ENCODE results near the gene FAHD2A. TPM values are rescaled to one million over a fixed set of nuclear protein-coding genes. Genes with fewer than 3 reads are reported as not detected.
"Not testable (repeated sequence)": the region's sequence is repeated elsewhere in the genome, so short reads cannot be mapped to it uniquely, and the experiment has no call there.

Gene FAHD2A
- total RNA-seq, 6 experiments from 2014 or later, result 62.2 to 80.1 (median 75.7) TPM

GRCh38 chr2:95354925-95355324 is 47.6 kb upstream of the FAHD2A start:
- Histone ChIP-seq H3K27me3 (no peaks in the 10 kb centered on the region), H3K4me1 (no peaks in the 10 kb centered on the region), H3K9me3 (no peaks in the 10 kb centered on the region), H3K27ac (no peak overlapping the region), H3K36me3 (no peaks in the 10 kb centered on the region), H3K4me3 (no peak overlapping the region)
- DNase-seq, result peak in 1 of 3 donors; percentile 19
- intact Hi-C loops (cut with DNase I), result no loop called here
- 71% methylated on average over 1 of the region's 8 CpGs for WGBS (ENCODE audit: insufficient coverage, low coverage, low lambda C conversion rate, missing lambda C conversion rate)
- ATAC-seq, result no peak
- TF ChIP-seq POLR2A (IDR thresholded peaks at IDR 0.05), result no peak
- no peak for TF ChIP-seq CTCF (IDR thresholded peaks at IDR 0.05)

GRCh38 chr2:95355486-95355885 is 47.0 kb upstream of the FAHD2A start:
- H3K27ac ChIP-seq; DNase-seq; H3K27me3 ChIP-seq; H3K36me3 ChIP-seq; ATAC-seq; intact Hi-C loops (cut with DNase I); H3K9me3 ChIP-seq; H3K4me1 ChIP-seq; H3K4me3 ChIP-seq: not testable (repeated sequence)
- WGBS (ENCODE audit: insufficient coverage, low coverage, low lambda C conversion rate, missing lambda C conversion rate), result 72% methylated on average over 3 of the region's 5 CpGs

- 100% methylated on average over 3 of the region's 12 CpGs for WGBS (ENCODE audit: insufficient coverage, low coverage, low lambda C conversion rate, missing lambda C conversion rate)
- H3K36me3 ChIP-seq, result no peaks in the 10 kb centered on the region
- intact Hi-C loops (cut with DNase I), result no loop called here
- ATAC-seq (no peak), DNase-seq (peak in 2 of 3 donors; percentile 28 to 33)
- no peak overlapping the region for H3K4me3 ChIP-seq
- no peaks in the 10 kb centered on the region for H3K9me3 ChIP-seq
- H3K27me3 ChIP-seq, result no peaks in the 10 kb centered on the region
- TF ChIP-seq CTCF (IDR thresholded peaks at IDR 0.05) (no peak), POLR2A (IDR thresholded peaks at IDR 0.05) (no peak)
- H3K4me1 ChIP-seq, result no peaks in the 10 kb centered on the region
- no peak overlapping the region for H3K27ac ChIP-seq
These were observed 45.4 kb upstream of the FAHD2A start for GRCh38 chr2:95356821-95357700.

GRCh38 chr2:95357717-95358280 is 44.7 kb upstream of the FAHD2A start:
- Histone ChIP-seq H3K27me3 (no peaks in the 10 kb centered on the region), H3K4me1 (no peaks in the 10 kb centered on the region), H3K4me3 (no peak overlapping the region), H3K36me3 (no peaks in the 10 kb centered on the region), H3K27ac (no peak overlapping the region), H3K9me3 (no peaks in the 10 kb centered on the region)
- TF ChIP-seq POLR2A (IDR thresholded peaks at IDR 0.05) (no peak), CTCF (IDR thresholded peaks at IDR 0.05) (no peak)
- DNase-seq (peak in 2 of 3 donors; percentile 33 to 36), ATAC-seq (no peak)
- intact Hi-C loops (cut with DNase I), result no loop called here
- WGBS (ENCODE audit: insufficient coverage, low coverage, low lambda C conversion rate, missing lambda C conversion rate), result 40% methylated on average over 1 of the region's 6 CpGs

GRCh38 chr2:95359031-95359430 is 43.5 kb upstream of the FAHD2A start:
- ATAC-seq (no peak), DNase-seq (no peak)
- no peaks in the 10 kb centered on the region for H3K4me1 ChIP-seq
- intact Hi-C loops (cut with DNase I), result no loop called here
- H3K9me3 ChIP-seq, result no peaks in the 10 kb centered on the region
- no peak overlapping the region for H3K27ac ChIP-seq
- TF ChIP-seq POLR2A (IDR thresholded peaks at IDR 0.05) (no peak), CTCF (IDR thresholded peaks at IDR 0.05) (no peak)
- no peak overlapping the region for H3K4me3 ChIP-seq
- no peaks in the 10 kb centered on the region for H3K36me3 ChIP-seq
- H3K27me3 ChIP-seq, result no peaks in the 10 kb centered on the region
- 82% methylated on average over 2 of the region's 3 CpGs for WGBS (ENCODE audit: insufficient coverage, low coverage, low lambda C conversion rate, missing lambda C conversion rate)

Data from right lobe of liver (tissue), 6 donors.